ENCODE results near the gene HDAC4.
"Not testable (repeated sequence)": the region's sequence is repeated elsewhere in the genome, so short reads cannot be mapped to it uniquely, and the experiment has no call there.

The HDAC4 gene

GRCh38 chr2:239287461-239287860 is 113.4 kb downstream of the HDAC4 start:
- Mint-ChIP-seq H3K4me3 (peak overlapping the region in 1 of 2 donors; percentile 44), H3K36me3 (ENCODE audit: insufficient read depth) (peaks cover 2% of the 10 kb centered on the region), H3K4me1 (ENCODE audit: low read depth in 2 of 2) (peaks cover 49 to 51% of the 10 kb centered on the region in 2 donors), H3K9me3 (no peaks in the 10 kb centered on the region), H3K27ac (peak overlapping the region; percentile 77 to 99), H3K27me3 (no peaks in the 10 kb centered on the region)
- ATAC-seq (replicated peaks), result no peak
- DNase-seq, result no peak

GRCh38 chr2:239286901-239287300 is 113.9 kb downstream of the HDAC4 start:
- Mint-ChIP-seq H3K4me1 (ENCODE audit: low read depth in 2 of 2) (peaks cover 49 to 51% of the 10 kb centered on the region in 2 donors), H3K36me3 (ENCODE audit: insufficient read depth) (peaks cover 2% of the 10 kb centered on the region), H3K27me3 (no peaks in the 10 kb centered on the region), H3K9me3 (no peaks in the 10 kb centered on the region), H3K4me3 (no peak overlapping the region), H3K27ac (peak overlapping the region; percentile 77 to 99)
- DNase-seq (no peak), ATAC-seq (replicated peaks) (no peak)

- peak overlapping the region; percentile 33 to 88 for H3K27ac Mint-ChIP-seq
- ATAC-seq (replicated peaks), result no peak
These were observed 114.9 kb downstream of the HDAC4 start for GRCh38 chr2:239285932-239286230.

GRCh38 chr2:239285071-239285931 is 115.5 kb downstream of the HDAC4 start:
- ATAC-seq (replicated peaks) (peak; percentile 38), DNase-seq (no peak)
- peak overlapping the region; percentile 7 to 88 for H3K27ac Mint-ChIP-seq
- peaks cover 2% of the 10 kb centered on the region for H3K36me3 Mint-ChIP-seq (ENCODE audit: insufficient read depth)
- peaks cover 45 to 48% of the 10 kb centered on the region in 2 donors for H3K4me1 Mint-ChIP-seq (ENCODE audit: low read depth in 2 of 2)
- H3K27me3 Mint-ChIP-seq, result no peaks in the 10 kb centered on the region
- H3K4me3 Mint-ChIP-seq, result peak overlapping the region; percentile 45 to 61
- H3K9me3 Mint-ChIP-seq, result no peaks in the 10 kb centered on the region

More at GRCh38 chr2:239285932-239286230, 114.9 kb downstream of the HDAC4 start:
- Mint-ChIP-seq H3K9me3 (no peaks in the 10 kb centered on the region), H3K4me1 (ENCODE audit: low read depth in 2 of 2) (peaks cover 49 to 51% of the 10 kb centered on the region in 2 donors), H3K27me3 (no peaks in the 10 kb centered on the region), H3K36me3 (ENCODE audit: insufficient read depth) (peaks cover 2% of the 10 kb centered on the region), H3K4me3 (peak overlapping the region; percentile 45 to 61)
- DNase-seq, result no peak

GRCh38 chr2:239283961-239284795 is 116.6 kb downstream of the HDAC4 start:
- Mint-ChIP-seq H3K27me3 (no peaks in the 10 kb centered on the region), H3K27ac (peak overlapping the region; percentile 36 to 57), H3K4me1 (ENCODE audit: low read depth in 2 of 2) (peaks cover 37 to 41% of the 10 kb centered on the region in 2 donors), H3K36me3 (ENCODE audit: insufficient read depth) (peaks cover 2% of the 10 kb centered on the region), H3K9me3 (no peaks in the 10 kb centered on the region), H3K4me3 (peak overlapping the region; percentile 45 to 61)
- DNase-seq (no peak), ATAC-seq (replicated peaks) (no peak)

GRCh38 chr2:239283288-239283945 is 117.4 kb downstream of the HDAC4 start:
- Mint-ChIP-seq H3K27ac (peak overlapping the region in 1 of 2 donors; percentile 36), H3K9me3 (no peaks in the 10 kb centered on the region), H3K36me3 (ENCODE audit: insufficient read depth) (peaks cover 2% of the 10 kb centered on the region), H3K4me1 (ENCODE audit: low read depth in 2 of 2) (peaks cover 34 to 40% of the 10 kb centered on the region in 2 donors), H3K4me3 (no peak overlapping the region), H3K27me3 (no peaks in the 10 kb centered on the region)
- no peak for ATAC-seq (replicated peaks)
- DNase-seq, result no peak

GRCh38 chr2:239282448-239283287 is 118.2 kb downstream of the HDAC4 start:
- no peak for DNase-seq
- Mint-ChIP-seq H3K27ac (no peak overlapping the region), H3K4me1 (ENCODE audit: low read depth in 2 of 2) (peaks cover 33 to 38% of the 10 kb centered on the region in 2 donors), H3K27me3 (no peaks in the 10 kb centered on the region), H3K36me3 (ENCODE audit: insufficient read depth) (peaks cover 2% of the 10 kb centered on the region), H3K9me3 (no peaks in the 10 kb centered on the region), H3K4me3 (no peak overlapping the region)
- ATAC-seq (replicated peaks), result no peak

GRCh38 chr2:239280296-239281017 is 120.4 kb downstream of the HDAC4 start:
- ATAC-seq (replicated peaks); H3K4me3 Mint-ChIP-seq; H3K9me3 Mint-ChIP-seq; DNase-seq; H3K27ac Mint-ChIP-seq; H3K27me3 Mint-ChIP-seq; H3K36me3 Mint-ChIP-seq (ENCODE audit: insufficient read depth): not testable (repeated sequence)
- H3K4me1 Mint-ChIP-seq (ENCODE audit: low read depth in 2 of 2), result peaks cover 21 to 32% of the 10 kb centered on the region in 2 donors

- no peak for DNase-seq
- no peak for ATAC-seq (replicated peaks)
- no peaks in the 10 kb centered on the region for H3K27me3 Mint-ChIP-seq
- H3K4me3 Mint-ChIP-seq, result no peak overlapping the region
- peaks cover 22 to 32% of the 10 kb centered on the region in 2 donors for H3K4me1 Mint-ChIP-seq (ENCODE audit: low read depth in 2 of 2)
- H3K9me3 Mint-ChIP-seq, result no peaks in the 10 kb centered on the region
- H3K27ac Mint-ChIP-seq, result peak overlapping the region in 1 of 2 donors; percentile 84
- peaks cover 1% of the 10 kb centered on the region for H3K36me3 Mint-ChIP-seq (ENCODE audit: insufficient read depth)
These were observed 121.1 kb downstream of the HDAC4 start for GRCh38 chr2:239279508-239280295.

GRCh38 chr2:239278941-239279365 is 121.9 kb downstream of the HDAC4 start:
- no peak overlapping the region for H3K4me3 Mint-ChIP-seq
- peaks cover 4% of the 10 kb centered on the region for H3K36me3 Mint-ChIP-seq (ENCODE audit: insufficient read depth)
- H3K4me1 Mint-ChIP-seq (ENCODE audit: low read depth in 2 of 2), result peaks cover 27 to 38% of the 10 kb centered on the region in 2 donors
- H3K27me3 Mint-ChIP-seq, result no peaks in the 10 kb centered on the region
- no peaks in the 10 kb centered on the region for H3K9me3 Mint-ChIP-seq
- no peak for ATAC-seq (replicated peaks)
- DNase-seq, result no peak
- peak overlapping the region; percentile 65 to 84 for H3K27ac Mint-ChIP-seq

- no peaks in the 10 kb centered on the region for H3K9me3 Mint-ChIP-seq
- no peak overlapping the region for H3K4me3 Mint-ChIP-seq
- DNase-seq, result no peak
These were observed 122.5 kb downstream of the HDAC4 start for GRCh38 chr2:239278361-239278760.

More at GRCh38 chr2:239278361-239278760, 122.5 kb downstream of the HDAC4 start:
- Mint-ChIP-seq H3K27ac (peak overlapping the region; percentile 65 to 84), H3K4me1 (ENCODE audit: low read depth in 2 of 2) (peaks cover 32 to 42% of the 10 kb centered on the region in 2 donors), H3K27me3 (no peaks in the 10 kb centered on the region), H3K36me3 (ENCODE audit: insufficient read depth) (peaks cover 4% of the 10 kb centered on the region)
- no peak for ATAC-seq (replicated peaks)
